ENCODE data around the gene VPS8. TPM values are rescaled to one million over a fixed set of nuclear protein-coding genes. Genes with fewer than 3 reads are reported as not detected.

VPS8 gene
- total and polyA plus RNA-seq, 2 of the 13 experiments (the other 11 are each of a cell fraction or from before 2014, with no cell fraction given), result 14.2 to 35.1 TPM

- H3K27me3 ChIP-seq (ENCODE audit: control insufficient read depth in 1 of 2, insufficient read depth in 2 of 2, low read length in 2 of 2), result no peaks in the 10 kb centered on the region; a peak in 1 of 5 replicates
- no peaks in the 10 kb centered on the region for H3K9me3 ChIP-seq (ENCODE audit: low read length)
- no peaks in the 10 kb centered on the region for H4K20me1 ChIP-seq (ENCODE audit: insufficient read depth, low read length)
- BruUV-seq (replicated peaks), result no TSS peak
- intact Hi-C loops (cut with micrococcal nuclease; ENCODE audit: unreplicated experiment) (no loop called here), in situ Hi-C loops (cut with HindIII; ENCODE audit: extremely low pct_ligation_motif_present, low pct_unique_long_range_greater_than_20kb) (no loop called here)
- ChIA-PET CTCF (ENCODE audit: low intra/inter-chr PET ratio, low total read pairs) (no interaction called here), POLR2A (no interaction called here)
- H2AFZ ChIP-seq (ENCODE audit: low read length), result no peak overlapping the region
- FAIRE-seq, result no peak
- 95% methylated on average over 5 of the region's 5 CpGs for WGBS (ENCODE audit: low lambda C conversion rate)
- DNase-seq (ENCODE audit: low spot score), result no peak
- no peaks in the 10 kb centered on the region; a peak in 1 of 5 replicates for H3K36me3 ChIP-seq (replicated peaks in 1 of 2; ENCODE audit: control insufficient read depth in 1 of 2, insufficient read depth in 2 of 2, low read length in 2 of 2)
- TF ChIP-seq ZNF740 (CRISPR knock-in tag; IDR thresholded peaks at IDR 0.05) (no peak), PHF20 (CRISPR knock-in tag; IDR thresholded peaks at IDR 0.05) (no peak), SSRP1 (CRISPR knock-in tag; IDR thresholded peaks at IDR 0.05) (no peak), IRF2 (CRISPR knock-in tag; IDR thresholded peaks at IDR 0.05) (no peak), THAP7 (CRISPR knock-in tag; IDR thresholded peaks at IDR 0.05) (no peak), MED13 (CRISPR knock-in tag; IDR thresholded peaks at IDR 0.05) (no peak), ZSCAN21 (CRISPR knock-in tag; IDR thresholded peaks at IDR 0.05; ENCODE audit: borderline replicate concordance) (no peak)
- no peak overlapping the region for H3K27ac ChIP-seq (ENCODE audit: extremely low read length, insufficient read depth, low read length)
- peaks cover 17% of the 10 kb centered on the region for H3K4me1 ChIP-seq (ENCODE audit: insufficient read depth, low read length)
- no peak overlapping the region for H3K4me2 ChIP-seq (ENCODE audit: low read depth, low read length)
- H3K4me3 ChIP-seq (replicated peaks in 1 of 3; ENCODE audit: insufficient read depth in 1 of 3, low read depth in 2 of 3, low read length in 3 of 3), result no peak overlapping the region
- peaks cover 9% of the 10 kb centered on the region for H3K79me2 ChIP-seq (ENCODE audit: insufficient read depth, low read length)
- no peak overlapping the region for H3K9ac ChIP-seq (ENCODE audit: insufficient read depth, low read depth, low read length)
- no peak for ATAC-seq
Measured at GRCh38 chr3:184816614-184817013, 4.6 kb downstream of the VPS8 start.

- Histone ChIP-seq H3K27me3 (ENCODE audit: control insufficient read depth in 1 of 2, insufficient read depth in 2 of 2, low read length in 2 of 2) (no peaks in the 10 kb centered on the region), H3K79me2 (ENCODE audit: insufficient read depth, low read length) (no peaks in the 10 kb centered on the region), H3K9ac (ENCODE audit: insufficient read depth, low read depth, low read length) (no peak overlapping the region), H3K36me3 (replicated peaks in 1 of 2; ENCODE audit: control insufficient read depth in 1 of 2, insufficient read depth in 2 of 2, low read length in 2 of 2) (no peaks in the 10 kb centered on the region; a peak in 1 of 5 replicates), H3K4me1 (ENCODE audit: insufficient read depth, low read length) (no peaks in the 10 kb centered on the region), H3K27ac (ENCODE audit: extremely low read length, insufficient read depth, low read length) (no peak overlapping the region), H2AFZ (ENCODE audit: low read length) (no peak overlapping the region), H4K20me1 (ENCODE audit: insufficient read depth, low read length) (no peaks in the 10 kb centered on the region), H3K4me2 (ENCODE audit: low read depth, low read length) (no peak overlapping the region), H3K9me3 (ENCODE audit: low read length) (no peaks in the 10 kb centered on the region), H3K4me3 (replicated peaks in 1 of 3; ENCODE audit: insufficient read depth in 1 of 3, low read depth in 2 of 3, low read length in 3 of 3) (no peak overlapping the region)
- ChIA-PET CTCF (ENCODE audit: low intra/inter-chr PET ratio, low total read pairs) (no interaction called here), POLR2A (no interaction called here)
- DNase-seq (ENCODE audit: low spot score) (no peak), ATAC-seq (no peak), FAIRE-seq (no peak)
- intact Hi-C loops (cut with micrococcal nuclease; ENCODE audit: unreplicated experiment) (no loop called here), in situ Hi-C loops (cut with HindIII; ENCODE audit: extremely low pct_ligation_motif_present, low pct_unique_long_range_greater_than_20kb) (no loop called here)
- BruUV-seq (replicated peaks), result no TSS peak
- TF ChIP-seq CBX1 (IDR thresholded peaks at IDR 0.05; ENCODE audit: low read depth) (no peak), HOXA9 (CRISPR knock-in tag; IDR thresholded peaks at IDR 0.05; ENCODE audit: borderline replicate concordance) (no peak), MAX (IDR thresholded peaks at IDR 0.05) (no peak), FOSL1 (CRISPR knock-in tag; IDR thresholded peaks at IDR 0.05; ENCODE audit: borderline replicate concordance) (no peak), ZNF446 (CRISPR knock-in tag; IDR thresholded peaks at IDR 0.05) (no peak), ZNF574 (CRISPR knock-in tag; IDR thresholded peaks at IDR 0.05) (no peak), ZMYM2 (CRISPR knock-in tag; IDR thresholded peaks at IDR 0.05) (no peak), MXD1 (CRISPR knock-in tag; IDR thresholded peaks at IDR 0.05) (no peak)
Measured at GRCh38 chr3:184820525-184820924, 8.6 kb downstream of the VPS8 start.

Measured in HepG2 (cell line).